ENCODE results near the gene KCNK5. TPM values are rescaled to one million over a fixed set of nuclear protein-coding genes. Genes with fewer than 3 reads are reported as not detected.

The KCNK5 gene
- total RNA-seq, 2 donors from 2014 or later: 1.1 to 2.0 TPM

GRCh38 chr6:39214846-39215639, 14.2 kb downstream of the KCNK5 start:
- peaks cover 0 to 11% of the 10 kb centered on the region in 2 donors for H3K4me1 ChIP-seq
- H3K9me3 ChIP-seq: no peaks in the 10 kb centered on the region
- no peak for TF ChIP-seq CTCF (IDR thresholded peaks at IDR 0.05)
- no peak overlapping the region for H3K4me3 ChIP-seq
- DNase-seq (ENCODE audit: low spot score): no peak
- no peak overlapping the region for H3K27ac ChIP-seq
- H3K36me3 ChIP-seq: no peaks in the 10 kb centered on the region
- H3K27me3 ChIP-seq: no peaks in the 10 kb centered on the region

- Histone ChIP-seq H3K4me3 (no peak overlapping the region), H3K27me3 (no peaks in the 10 kb centered on the region), H3K9me3 (no peaks in the 10 kb centered on the region), H3K36me3 (no peaks in the 10 kb centered on the region), H3K27ac (no peak overlapping the region), H3K4me1 (peaks cover 0 to 11% of the 10 kb centered on the region in 2 donors)
- no peak for TF ChIP-seq CTCF (IDR thresholded peaks at IDR 0.05)
- DNase-seq (ENCODE audit: low spot score): no peak
Observed at GRCh38 chr6:39214120-39214813, 15.0 kb downstream of the KCNK5 start.

GRCh38 chr6:39213195-39213920, 15.9 kb downstream of the KCNK5 start:
- Histone ChIP-seq H3K4me3 (no peak overlapping the region), H3K4me1 (peaks cover 0 to 11% of the 10 kb centered on the region in 2 donors), H3K27ac (no peak overlapping the region), H3K27me3 (no peaks in the 10 kb centered on the region), H3K9me3 (no peaks in the 10 kb centered on the region), H3K36me3 (no peaks in the 10 kb centered on the region)
- TF ChIP-seq CTCF (IDR thresholded peaks at IDR 0.05): no peak
- no peak for DNase-seq (ENCODE audit: low spot score)

GRCh38 chr6:39211183-39211582, 18.1 kb downstream of the KCNK5 start:
- H3K36me3 ChIP-seq: no peaks in the 10 kb centered on the region
- no peaks in the 10 kb centered on the region for H3K9me3 ChIP-seq
- TF ChIP-seq CTCF (IDR thresholded peaks at IDR 0.05): no peak
- no peak overlapping the region for H3K27ac ChIP-seq
- no peaks in the 10 kb centered on the region for H3K27me3 ChIP-seq
- H3K4me3 ChIP-seq: no peak overlapping the region
- peaks cover 0 to 11% of the 10 kb centered on the region in 2 donors for H3K4me1 ChIP-seq
- no peak for DNase-seq (ENCODE audit: low spot score)

GRCh38 chr6:39210450-39210849, 18.8 kb downstream of the KCNK5 start:
- TF ChIP-seq CTCF (IDR thresholded peaks at IDR 0.05): no peak
- Histone ChIP-seq H3K27ac (no peak overlapping the region), H3K4me1 (peaks cover 0 to 11% of the 10 kb centered on the region in 2 donors), H3K36me3 (no peaks in the 10 kb centered on the region), H3K4me3 (no peak overlapping the region), H3K9me3 (no peaks in the 10 kb centered on the region), H3K27me3 (no peaks in the 10 kb centered on the region)
- DNase-seq (ENCODE audit: low spot score): no peak
